Nephron (organoid): ENCODE results near the gene KRTDAP.

Source experiments
- H3K27ac Mint-ChIP-seq, 3 experiments: 2 replicates each; pipeline ENCODE4 v1.8.0; 2020; ENCODE audit warnings: mixed read lengths in 3 of 3, mild to moderate bottlenecking in 2 of 3, moderate library complexity in 1 of 3
- H3K27me3 Mint-ChIP-seq: 2 replicates; pipeline ENCODE4 v1.8.0; 2021; ENCODE audit warnings: low read depth, mild to moderate bottlenecking, moderate library complexity, mixed read lengths
- H3K36me3 Mint-ChIP-seq: 2 replicates; pipeline ENCODE4 v1.8.0; 2020; ENCODE audit warnings: low read depth, mixed read lengths
- H3K4me1 Mint-ChIP-seq: 2 replicates; pipeline ENCODE4 v1.8.0; 2020; ENCODE audit warnings: mixed read lengths
- H3K4me3 Mint-ChIP-seq, 3 experiments: 2 replicates each; pipeline ENCODE4 v1.8.0; 2020; ENCODE audit warnings: mild to moderate bottlenecking in 3 of 3, mixed read lengths in 3 of 3, moderate library complexity in 2 of 3
- H3K9me3 Mint-ChIP-seq: 2 replicates; pipeline ENCODE4 v1.8.0; 2020; ENCODE audit warnings: mixed read lengths
- TF ChIP-seq, protein P1 (sequence below), 3 experiments: fragments of 200-600 bp; sonication (generic); IDR thresholded peaks; one replicate each; pipeline ENCODE4 v1.5.0; 2021; ENCODE audit warnings: antibody characterized with exemption in 3 of 3; ENCODE audit not compliant: unreplicated experiment in 3 of 3

The KRTDAP gene

DNA sequence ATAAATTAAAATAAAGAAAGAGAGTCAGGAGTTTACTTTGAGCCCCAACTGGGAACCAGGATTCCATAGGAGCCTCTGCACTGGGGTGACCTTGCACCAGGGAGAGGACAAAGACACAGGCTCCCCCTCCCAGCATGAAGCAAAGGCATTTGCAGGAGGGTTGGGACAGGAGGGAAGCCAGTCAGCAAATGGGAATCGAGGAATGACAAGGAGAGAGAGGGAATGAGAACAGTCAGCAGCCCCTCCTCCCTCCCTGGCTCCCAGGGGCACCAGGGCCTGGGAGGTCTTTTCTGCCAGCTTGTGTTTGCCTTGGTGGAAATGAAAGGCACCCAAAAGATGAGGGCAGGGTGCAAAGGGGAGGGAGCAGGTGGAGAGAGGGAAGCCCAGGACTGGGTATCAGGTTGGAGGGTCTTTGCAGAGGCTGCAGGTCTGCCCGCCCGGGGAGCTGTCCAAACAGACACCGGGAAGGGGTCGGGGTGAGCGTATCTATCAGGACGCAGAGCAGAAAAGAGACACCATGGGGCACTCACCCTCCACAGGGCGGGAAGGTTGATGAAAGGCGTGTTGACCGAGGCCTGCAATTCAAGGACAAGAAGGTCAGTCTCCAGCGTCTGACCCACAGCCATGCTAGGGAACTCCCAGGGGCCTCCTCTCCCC is 34.0 kb upstream of the KRTDAP start:
- H3K9me3 Mint-ChIP-seq, result no peaks in the 10 kb centered on the region
- no peak overlapping the region for H3K27ac Mint-ChIP-seq
- H3K4me3 Mint-ChIP-seq, result no peak overlapping the region
- H3K27me3 Mint-ChIP-seq, result peaks cover 37% of the 10 kb centered on the region
- TF ChIP-seq, protein P1, sequence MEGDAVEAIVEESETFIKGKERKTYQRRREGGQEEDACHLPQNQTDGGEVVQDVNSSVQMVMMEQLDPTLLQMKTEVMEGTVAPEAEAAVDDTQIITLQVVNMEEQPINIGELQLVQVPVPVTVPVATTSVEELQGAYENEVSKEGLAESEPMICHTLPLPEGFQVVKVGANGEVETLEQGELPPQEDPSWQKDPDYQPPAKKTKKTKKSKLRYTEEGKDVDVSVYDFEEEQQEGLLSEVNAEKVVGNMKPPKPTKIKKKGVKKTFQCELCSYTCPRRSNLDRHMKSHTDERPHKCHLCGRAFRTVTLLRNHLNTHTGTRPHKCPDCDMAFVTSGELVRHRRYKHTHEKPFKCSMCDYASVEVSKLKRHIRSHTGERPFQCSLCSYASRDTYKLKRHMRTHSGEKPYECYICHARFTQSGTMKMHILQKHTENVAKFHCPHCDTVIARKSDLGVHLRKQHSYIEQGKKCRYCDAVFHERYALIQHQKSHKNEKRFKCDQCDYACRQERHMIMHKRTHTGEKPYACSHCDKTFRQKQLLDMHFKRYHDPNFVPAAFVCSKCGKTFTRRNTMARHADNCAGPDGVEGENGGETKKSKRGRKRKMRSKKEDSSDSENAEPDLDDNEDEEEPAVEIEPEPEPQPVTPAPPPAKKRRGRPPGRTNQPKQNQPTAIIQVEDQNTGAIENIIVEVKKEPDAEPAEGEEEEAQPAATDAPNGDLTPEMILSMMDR (IDR thresholded peaks at IDR 0.05; ENCODE audit: unreplicated experiment in 3 of 3), result no peak
- H3K4me1 Mint-ChIP-seq, result no peaks in the 10 kb centered on the region
- no peaks in the 10 kb centered on the region for H3K36me3 Mint-ChIP-seq

DNA sequence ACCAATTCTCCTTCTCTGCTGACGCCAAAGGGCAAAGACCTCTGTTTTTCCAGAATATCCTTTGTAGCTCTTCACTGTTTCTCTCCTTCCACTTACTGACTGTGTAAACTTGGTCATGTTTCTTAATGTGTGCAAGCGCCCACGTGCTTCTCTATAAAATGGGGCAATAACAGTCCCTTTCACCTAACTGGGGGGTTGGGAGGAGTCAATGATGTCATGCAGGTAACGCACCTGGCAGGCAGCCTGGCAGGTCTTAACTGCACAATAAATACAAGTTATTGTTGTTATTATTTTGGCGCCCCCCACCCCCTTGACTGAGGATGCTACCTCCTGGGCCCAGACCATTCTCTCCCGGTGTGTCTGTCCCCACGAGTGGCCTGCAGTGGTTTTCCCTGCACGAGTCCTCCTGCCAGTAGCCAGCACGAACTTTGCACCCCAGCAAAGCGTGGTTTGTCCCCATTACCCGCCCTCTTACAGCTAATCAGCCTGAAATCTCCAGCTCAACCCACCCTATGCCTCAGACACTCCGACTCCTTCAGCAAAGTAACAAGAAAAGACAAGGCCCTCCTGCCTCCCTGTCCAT is 32.6 kb upstream of the KRTDAP start:
- Mint-ChIP-seq H3K4me3 (no peak overlapping the region), H3K27ac (no peak overlapping the region), H3K9me3 (no peaks in the 10 kb centered on the region), H3K27me3 (peaks cover 38% of the 10 kb centered on the region), H3K4me1 (no peaks in the 10 kb centered on the region), H3K36me3 (no peaks in the 10 kb centered on the region)
- TF ChIP-seq, protein P1 (IDR thresholded peaks at IDR 0.05; ENCODE audit: unreplicated experiment in 3 of 3), result no peak

DNA sequence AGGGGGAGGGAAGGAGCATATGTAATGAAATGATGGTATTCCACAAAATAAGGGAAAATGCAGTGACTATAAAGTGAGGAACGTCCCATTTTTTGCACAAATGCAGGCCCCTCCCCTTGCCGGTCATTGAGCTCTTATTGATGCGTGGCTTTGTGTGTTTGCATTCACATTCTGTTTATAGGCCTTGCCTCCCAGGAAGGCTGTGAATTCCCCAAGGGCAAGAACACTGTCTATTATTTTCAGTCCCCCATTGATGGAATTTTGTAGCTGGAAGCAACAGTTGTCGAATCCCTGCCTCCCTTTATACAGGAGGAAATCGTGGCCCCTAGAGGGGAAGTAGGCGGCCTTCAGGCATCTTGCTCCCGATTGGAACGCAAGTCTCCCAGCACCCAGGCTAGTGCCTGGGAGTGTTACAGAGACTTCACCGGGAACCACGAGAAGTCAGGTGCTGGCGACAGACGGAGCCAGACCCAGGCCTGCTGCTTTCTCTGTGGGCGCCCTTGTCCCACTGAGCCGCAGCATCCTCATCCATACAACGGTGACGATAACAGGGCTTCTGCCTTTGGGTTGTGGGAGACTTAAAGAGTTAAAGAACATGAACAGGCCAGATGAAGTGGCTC is 31.0 kb upstream of the KRTDAP start:
- Mint-ChIP-seq H3K27ac (no peak overlapping the region), H3K36me3 (no peaks in the 10 kb centered on the region), H3K4me1 (no peaks in the 10 kb centered on the region), H3K27me3 (peaks cover 46% of the 10 kb centered on the region), H3K4me3 (no peak overlapping the region), H3K9me3 (no peaks in the 10 kb centered on the region)
- TF ChIP-seq, protein P1 (IDR thresholded peaks at IDR 0.05; ENCODE audit: unreplicated experiment in 3 of 3), result no peak

GRCh38 chr19:35519291-35519690 is 29.0 kb upstream of the KRTDAP start:
- TF ChIP-seq, protein P1 (IDR thresholded peaks at IDR 0.05; ENCODE audit: unreplicated experiment in 3 of 3), result no peak
- no peaks in the 10 kb centered on the region for H3K9me3 Mint-ChIP-seq
- no peaks in the 10 kb centered on the region for H3K36me3 Mint-ChIP-seq
- no peak overlapping the region for H3K4me3 Mint-ChIP-seq
- H3K27me3 Mint-ChIP-seq, result peaks cover 45% of the 10 kb centered on the region
- H3K4me1 Mint-ChIP-seq, result no peaks in the 10 kb centered on the region
- H3K27ac Mint-ChIP-seq, result no peak overlapping the region

DNA sequence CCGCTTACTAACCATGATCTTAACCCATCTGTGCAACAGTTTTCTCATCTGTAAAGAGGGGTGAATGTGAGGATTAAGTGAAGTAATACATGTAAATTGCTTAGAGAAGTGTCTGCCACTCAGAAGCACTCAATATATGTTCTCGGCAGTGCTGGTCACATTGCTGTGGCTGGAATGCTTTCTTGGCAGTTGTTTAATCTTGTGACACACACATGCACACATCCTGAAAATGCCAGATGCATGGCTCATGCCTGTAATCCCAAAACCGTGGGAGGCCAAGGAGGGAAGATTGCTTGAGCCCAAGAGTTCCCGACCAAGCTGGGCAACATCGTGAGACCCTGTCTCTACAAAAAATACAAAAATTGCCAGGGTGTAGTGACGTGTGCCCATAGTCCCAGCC is 28.0 kb upstream of the KRTDAP start:
- Mint-ChIP-seq H3K9me3 (no peaks in the 10 kb centered on the region), H3K27ac (no peak overlapping the region), H3K4me3 (no peak overlapping the region), H3K4me1 (no peaks in the 10 kb centered on the region), H3K36me3 (no peaks in the 10 kb centered on the region), H3K27me3 (peaks cover 43% of the 10 kb centered on the region)
- TF ChIP-seq, protein P1 (IDR thresholded peaks at IDR 0.05; ENCODE audit: unreplicated experiment in 3 of 3), result no peak
